H1 (cell line): ENCODE measurements around the gene RIPK4. TPM values are rescaled to one million over a fixed set of nuclear protein-coding genes. Genes with fewer than 3 reads are reported as not detected.
"Not testable (repeated sequence)": the region's sequence is repeated elsewhere in the genome, so short reads cannot be mapped to it uniquely, and the experiment has no call there.

Source experiments
- CTCF ChIA-PET: fragments of 300-600 bp; sonication (Branson Sonifier 250); formaldehyde crosslinking; loops from one replicate; lab custom pipeline; 2021; ENCODE audit not compliant: partially characterized antibody; lab: Charles Lee
- POLR2A ChIA-PET: fragments of 300-600 bp; sonication (Branson Sonifier 250); formaldehyde crosslinking; loops from one replicate; lab custom pipeline; 2021; ENCODE audit warnings: inconsistent platforms; ENCODE audit not compliant: partially characterized antibody; lab: Charles Lee
- DNase-seq, 2 experiments: peaks; one replicate each; pipeline versions ENCODE4 v3.0.0 to v3.0.0-alpha.2; 2010 to 2022; ENCODE audit warnings: low spot score in 2 of 2, low read depth in 1 of 2, mixed read lengths in 1 of 2
- FAIRE-seq: peaks from 2 replicates; lab custom pipeline; 2011; peaks lifted over from hg19 to GRCh38; lab: Jason Lieb, UNC
- H2AFZ ChIP-seq: 2 replicates; pipeline ENCODE4 v1.8.1; 2012; ENCODE audit warnings: low read length, inconsistent platforms
- H2AK5ac ChIP-seq: 2 replicates; pipeline ENCODE4 v1.6.1; 2013; ENCODE audit warnings: low read depth, low read length
- H2BK120ac ChIP-seq: replicated peaks from 2 replicates; pipeline ENCODE3; 2013; ENCODE audit warnings: low read depth, low read length, inconsistent platforms
- H2BK12ac ChIP-seq: 2 replicates; pipeline ENCODE4 v1.6.1; 2013; ENCODE audit warnings: low read depth, low read length
- H2BK15ac ChIP-seq: 2 replicates; pipeline ENCODE4 v1.6.1; 2013; ENCODE audit warnings: low read length
- H2BK20ac ChIP-seq: 2 replicates; pipeline ENCODE4 v1.6.1; 2013; ENCODE audit warnings: low read length
- H2BK5ac ChIP-seq: 2 replicates; pipeline ENCODE4 v1.6.1; 2013; ENCODE audit warnings: low read depth, low read length
- H3K14ac ChIP-seq: 2 replicates; pipeline ENCODE4 v1.6.1; 2013; ENCODE audit warnings: inconsistent platforms; ENCODE audit not compliant: insufficient read length
- H3K18ac ChIP-seq: 2 replicates; pipeline ENCODE4 v1.6.1; 2013; ENCODE audit warnings: low read length; ENCODE audit errors: extremely low read depth
- H3K23ac ChIP-seq: 2 replicates; pipeline ENCODE4 v1.6.1; 2013; ENCODE audit warnings: inconsistent platforms; ENCODE audit not compliant: insufficient read length
- H3K23me2 ChIP-seq: 2 replicates; pipeline ENCODE4 v1.6.1; 2013; ENCODE audit warnings: low read depth, low read length
- H3K27ac ChIP-seq: 2 replicates; pipeline ENCODE4 v1.6.1; 2011; ENCODE audit warnings: low read depth, low read length, inconsistent platforms
- H3K27me3 ChIP-seq, 4 experiments: replicated peaks in 1 of 4; 1 replicate in 1 of 4; 2 replicates in 3 of 4; pipeline versions ENCODE4 v1.6.1 to v1.8.1; 2011 to 2013; ENCODE audit warnings: low read length in 3 of 4, mild to moderate bottlenecking in 3 of 4, inconsistent platforms in 2 of 4, mixed read lengths in 2 of 4, moderate library complexity in 1 of 4; ENCODE audit not compliant: control insufficient read depth in 3 of 4, insufficient read depth in 3 of 4; ENCODE audit errors: extremely low read depth in 1 of 4
- H3K36me3 ChIP-seq, 4 experiments: 2 replicates each; pipeline versions ENCODE4 v1.6.1 to v1.8.1; 2011 to 2013; ENCODE audit warnings: mild to moderate bottlenecking in 4 of 4, low read length in 3 of 4, moderate library complexity in 2 of 4, control low read depth in 1 of 4, inconsistent platforms in 1 of 4; ENCODE audit not compliant: insufficient read depth in 4 of 4, control insufficient read depth in 2 of 4
- H3K4ac ChIP-seq: replicated peaks from 2 replicates; pipeline ENCODE3; 2013; ENCODE audit warnings: low read length, low read depth, mixed read lengths, inconsistent platforms; ENCODE audit not compliant: insufficient read length
- H3K4me1 ChIP-seq, 4 experiments: replicated peaks in 1 of 4; 1 replicate in 1 of 4; 2 replicates in 3 of 4; pipeline versions ENCODE4 v1.6.1 to v1.8.1; 2011 to 2013; ENCODE audit warnings: low read length in 3 of 4, inconsistent platforms in 2 of 4, mixed read lengths in 1 of 4; ENCODE audit not compliant: insufficient read depth in 4 of 4, control insufficient read depth in 3 of 4
- H3K4me2 ChIP-seq, 2 experiments: 2 replicates each; pipeline versions ENCODE4 v1.6.1 to v1.8.1; 2011 to 2013; ENCODE audit warnings: low read depth in 2 of 2, low read length in 2 of 2, control low read depth in 1 of 2, inconsistent platforms in 1 of 2, mild to moderate bottlenecking in 1 of 2; ENCODE audit not compliant: insufficient read depth in 1 of 2
- H3K4me3 ChIP-seq, 4 experiments: fragments of 200-600, 300-600 bp in 1 of 4; sonication (generic), shearing (Covaris generic), sonication (Bioruptor Twin) in 1 of 4; 2 replicates each; pipeline versions ENCODE4 v1.5.1 to v1.8.1; 2011 to 2016; ENCODE audit warnings: low read length in 4 of 4, low read depth in 3 of 4, control low read depth in 2 of 4, inconsistent platforms in 2 of 4, mild to moderate bottlenecking in 2 of 4, mixed read lengths in 1 of 4, moderate library complexity in 1 of 4; ENCODE audit not compliant: insufficient read depth in 2 of 4; ENCODE audit errors: extremely low read depth in 1 of 4
- H3K56ac ChIP-seq: replicated peaks from 2 replicates; pipeline ENCODE3; 2013; ENCODE audit warnings: low read depth, mild to moderate bottlenecking, mixed read lengths, low read length, inconsistent platforms; ENCODE audit not compliant: insufficient read length
- H3K79me1 ChIP-seq: 2 replicates; pipeline ENCODE4 v1.6.1; 2013; ENCODE audit warnings: low read depth, low read length, control low read depth
- H3K79me2 ChIP-seq, 2 experiments: 2 replicates each; pipeline versions ENCODE4 v1.6.1 to v1.8.1; 2012 to 2013; ENCODE audit warnings: low read length in 2 of 2, mild to moderate bottlenecking in 2 of 2, inconsistent platforms in 1 of 2; ENCODE audit not compliant: insufficient read depth in 2 of 2, control insufficient read depth in 1 of 2
- H3K9ac ChIP-seq, 4 experiments: replicated peaks in 1 of 4; 1 replicate in 1 of 4; 2 replicates in 3 of 4; pipeline versions ENCODE4 v1.6.1 to v1.8.1; 2011 to 2013; ENCODE audit warnings: low read depth in 3 of 4, low read length in 3 of 4, control low read depth in 2 of 4, mild to moderate bottlenecking in 2 of 4, moderate library complexity in 2 of 4, inconsistent platforms in 1 of 4; ENCODE audit errors: extremely low read depth in 1 of 4
- H3K9me3 ChIP-seq, 2 experiments: 2 replicates each; pipeline versions ENCODE4 v1.6.1 to v1.8.1; 2012 to 2013; ENCODE audit warnings: mild to moderate bottlenecking in 2 of 2, moderate library complexity in 2 of 2, control low read depth in 1 of 2, inconsistent platforms in 1 of 2, low read depth in 1 of 2, low read length in 1 of 2, mixed read lengths in 1 of 2; ENCODE audit not compliant: insufficient read depth in 2 of 2
- H4K20me1 ChIP-seq, 2 experiments: replicated peaks in 1 of 2; 2 replicates each; pipeline versions ENCODE3 to v1.8.1; 2011 to 2013; ENCODE audit warnings: inconsistent platforms in 2 of 2, low read length in 2 of 2, mild to moderate bottlenecking in 1 of 2; ENCODE audit not compliant: insufficient read depth in 2 of 2, control insufficient read depth in 1 of 2
- H4K5ac ChIP-seq: 2 replicates; pipeline ENCODE4 v1.6.1; 2013; ENCODE audit warnings: low read length, low read depth, mixed read lengths, inconsistent platforms; ENCODE audit not compliant: insufficient read length
- H4K8ac ChIP-seq: 2 replicates; pipeline ENCODE4 v1.8.0; 2013; ENCODE audit warnings: mild to moderate bottlenecking, moderate library complexity, low read length, inconsistent platforms; ENCODE audit not compliant: insufficient read depth; ENCODE audit errors: extremely low read depth
- H4K91ac ChIP-seq: replicated peaks from 2 replicates; pipeline ENCODE3; 2013; ENCODE audit warnings: low read length, mixed read lengths, inconsistent platforms; ENCODE audit not compliant: insufficient read length
- CTCF ChIP-seq, 3 experiments: IDR thresholded peaks; 1 replicate in 2 of 3; 2 replicates in 1 of 3; pipeline versions ENCODE4 v1.5.1 to v1.6.1; 2011; ENCODE audit warnings: low read length in 3 of 3, mild to moderate bottlenecking in 3 of 3, inconsistent platforms in 2 of 3, low read depth in 1 of 3, moderate library complexity in 1 of 3; ENCODE audit not compliant: insufficient read depth in 1 of 3; ENCODE audit errors: control extremely low read depth in 1 of 3
- WGBS, 2 experiments: shearing (Covaris generic) in 1 of 2; methylation state at CpG; one replicate each; pipeline versions ENCODE4 v1.1.6 to v1.1.7; 2013 to 2015; ENCODE audit warnings: low lambda C conversion rate in 2 of 2, mixed read lengths in 2 of 2, inconsistent platforms in 1 of 2, low coverage in 1 of 2, missing lambda C conversion rate in 1 of 2; ENCODE audit not compliant: insufficient replicate concordance in 2 of 2, insufficient coverage in 1 of 2, insufficient read length in 1 of 2; ENCODE audit errors: extremely low coverage in 1 of 2, missing lambda C conversion rate in 1 of 2; 5-methylcytosine and 5-hydroxymethylcytosine counted together
- polyA plus RNA-seq, 7 experiments: library from polyadenylated mRNA; depleted of rRNA in 3 of 7; stranded (reverse) in 5 of 7; unstranded in 2 of 7; fragments of >200 nt in 5 of 7; fragments of 200-250 nt in 2 of 7; gene quantifications; 1 replicate in 5 of 7; 2 replicates in 1 of 7; 4 replicates in 1 of 7; pipeline versions ENCODE4 v1.2.1 to v1.2.3, GENCODE V29; 2011 to 2013; ENCODE audit warnings: missing spikeins in 2 of 7, mixed read lengths in 2 of 7
- total RNA-seq: library from RNA; stranded (reverse); fragmentation: NEBNext Ultra II Directional; extraction: Animal tissue kit (Norgen Biotek cat#: 25700); gene quantifications from 2 replicates; pipeline ENCODE4 v1.2.1, GENCODE V29; 2021

RIPK4 gene
- total and polyA plus RNA-seq, 2 of the 8 experiments (the other 6 are each of a cell fraction or from before 2014, with no cell fraction given): 2.7 to 5.6 TPM

- 0 out of 4 replicates have a peak, but pooled peaks of 1 of the 3 experiments have one; percentile 3 for TF ChIP-seq CTCF (IDR thresholded peaks at IDR 0.05; ENCODE audit: control extremely low read depth in 1 of 3, insufficient read depth in 1 of 3, low read depth in 1 of 3, low read length in 3 of 3)
Measured at GRCh38 chr21:41725421-41726031, 41.3 kb downstream of the RIPK4 start (continued).

GRCh38 chr21:41723835-41724234 lies 43.0 kb downstream of the RIPK4 start:
- H4K8ac ChIP-seq, H3K14ac ChIP-seq, H3K4me2 ChIP-seq, H4K91ac ChIP-seq, H3K79me1 ChIP-seq, DNase-seq, H2BK120ac ChIP-seq, H4K20me1 ChIP-seq, H2BK20ac ChIP-seq, H2BK5ac ChIP-seq, H3K23me2 ChIP-seq, H3K36me3 ChIP-seq, H4K5ac ChIP-seq, POLR2A ChIA-PET, H3K4ac ChIP-seq, H3K27ac ChIP-seq, H3K79me2 ChIP-seq, H2AFZ ChIP-seq, H2BK12ac ChIP-seq, H3K9ac ChIP-seq, H3K4me3 ChIP-seq, H3K23ac ChIP-seq, H3K18ac ChIP-seq, H3K56ac ChIP-seq, H3K9me3 ChIP-seq, H2AK5ac ChIP-seq, FAIRE-seq: not testable (repeated sequence)
- 92% methylated on average over 9 of the region's 9 CpGs; no CpG with 5 or more reads in 1 of the 2 experiments for WGBS, 2 experiments
- CTCF ChIA-PET: interaction anchor here (0.5 to 5.8 kb wide), 4 partner anchors 26 to 111 kb away, joined by 3 to 27 read pairs (median 3); no protein-coding TSS in a partner anchor
- Histone ChIP-seq H3K27me3 (peaks cover 7 to 33% (median 22%) of the 10 kb centered on the region in 4 experiments), H2BK15ac (0 out of 2 replicates have a peak overlapping the region, but pooled peaks have one; percentile 1), H3K4me1 (peaks cover 5 to 25% (median 10%) of the 10 kb centered on the region in 4 experiments; a peak in 6 of 7 replicates)
